SU-DHL-6 (cell line): ENCODE measurements around the gene ARMH2.

Source experiments
- H2AFZ ChIP-seq: fragments of 200-600 bp; sonication (generic); 2 replicates; pipeline ENCODE4 v1.6.1; 2014; ENCODE audit warnings: low read depth, mild to moderate bottlenecking, moderate library complexity, mixed read lengths, antibody characterized with exemption, low read length; ENCODE audit not compliant: severe bottlenecking
- H3F3A ChIP-seq: fragments of 200-600 bp; shearing (Covaris generic); 2 replicates; pipeline ENCODE4 v1.6.0; 2016; ENCODE audit warnings: antibody characterized with exemption, mild to moderate bottlenecking; ENCODE audit not compliant: insufficient read depth
- H3K27ac ChIP-seq: fragments of 200-600 bp; sonication (generic); 2 replicates; pipeline ENCODE4 v1.5.1; 2016; ENCODE audit warnings: low read depth, mild to moderate bottlenecking, low read length, moderate library complexity, mixed read lengths
- H3K27me3 ChIP-seq: fragments of 200-600 bp; sonication (generic), shearing (Covaris generic); 2 replicates; pipeline ENCODE4 v1.6.0; 2014; ENCODE audit warnings: mild to moderate bottlenecking, low read length
- H3K36me3 ChIP-seq: fragments of 200-600 bp; sonication (generic); 2 replicates; pipeline ENCODE4 v1.6.1; 2014; ENCODE audit warnings: mild to moderate bottlenecking, low read length, mixed read lengths
- H3K4me2 ChIP-seq: fragments of 300-600, 200-600 bp; shearing (Covaris generic), sonication (generic); 2 replicates; pipeline ENCODE4 v1.6.0; 2014; ENCODE audit warnings: low read length, low read depth, mild to moderate bottlenecking; ENCODE audit not compliant: poor library complexity, severe bottlenecking
- H3K4me3 ChIP-seq: fragments of 200-600 bp; sonication (generic); 2 replicates; pipeline ENCODE4 v1.5.1; 2014; ENCODE audit warnings: antibody characterized with exemption, low read length, mild to moderate bottlenecking, mixed read lengths; ENCODE audit not compliant: insufficient read depth, poor library complexity, severe bottlenecking
- H3K79me2 ChIP-seq: fragments of 200-600 bp; sonication (generic); 2 replicates; pipeline ENCODE4 v1.6.1; 2014; ENCODE audit warnings: mild to moderate bottlenecking, low read length, moderate library complexity; ENCODE audit not compliant: insufficient read depth
- H3K9ac ChIP-seq: fragments of 200-600 bp; sonication (generic); 2 replicates; pipeline ENCODE4 v1.7.0; 2014; ENCODE audit warnings: mild to moderate bottlenecking, low read length
- H3K9me2 ChIP-seq: fragments of 200-600 bp; sonication (generic); replicated peaks from 2 replicates; pipeline ENCODE4 v1.6.1; 2014; ENCODE audit warnings: low read length; ENCODE audit not compliant: insufficient read depth
- H3K9me3 ChIP-seq: fragments of 200-600 bp; sonication (generic); 2 replicates; pipeline ENCODE4 v1.6.1; 2014; ENCODE audit warnings: low read length, mixed read lengths; ENCODE audit not compliant: insufficient read depth
- H4K20me1 ChIP-seq: fragments of 200-600 bp; sonication (generic); 2 replicates; pipeline ENCODE4 v1.6.1; 2014; ENCODE audit warnings: low read depth, mild to moderate bottlenecking, antibody characterized with exemption, low read length, moderate library complexity, mixed read lengths
- EZH2phosphoT487 ChIP-seq: fragments of 200-600 bp; sonication (generic), shearing (Covaris generic); conservative IDR thresholded peaks from 2 replicates; pipeline ENCODE4 v1.6.1; 2018; ENCODE audit warnings: mild to moderate bottlenecking, antibody characterized with exemption, low read length, moderate library complexity, mixed read lengths
- TF ChIP-seq, protein P1 (sequence below): fragments of 200-600 bp; sonication (generic); IDR thresholded peaks from one replicate; pipeline ENCODE4 v1.5.1; 2017; ENCODE audit warnings: antibody characterized with exemption, mild to moderate bottlenecking, low read length, moderate library complexity; ENCODE audit not compliant: insufficient read depth, poor library complexity, severe bottlenecking

ARMH2 gene

GRCh38 chr6:24833711-24834386 is 35.1 kb upstream of the ARMH2 start:
- TF ChIP-seq, protein P1, sequence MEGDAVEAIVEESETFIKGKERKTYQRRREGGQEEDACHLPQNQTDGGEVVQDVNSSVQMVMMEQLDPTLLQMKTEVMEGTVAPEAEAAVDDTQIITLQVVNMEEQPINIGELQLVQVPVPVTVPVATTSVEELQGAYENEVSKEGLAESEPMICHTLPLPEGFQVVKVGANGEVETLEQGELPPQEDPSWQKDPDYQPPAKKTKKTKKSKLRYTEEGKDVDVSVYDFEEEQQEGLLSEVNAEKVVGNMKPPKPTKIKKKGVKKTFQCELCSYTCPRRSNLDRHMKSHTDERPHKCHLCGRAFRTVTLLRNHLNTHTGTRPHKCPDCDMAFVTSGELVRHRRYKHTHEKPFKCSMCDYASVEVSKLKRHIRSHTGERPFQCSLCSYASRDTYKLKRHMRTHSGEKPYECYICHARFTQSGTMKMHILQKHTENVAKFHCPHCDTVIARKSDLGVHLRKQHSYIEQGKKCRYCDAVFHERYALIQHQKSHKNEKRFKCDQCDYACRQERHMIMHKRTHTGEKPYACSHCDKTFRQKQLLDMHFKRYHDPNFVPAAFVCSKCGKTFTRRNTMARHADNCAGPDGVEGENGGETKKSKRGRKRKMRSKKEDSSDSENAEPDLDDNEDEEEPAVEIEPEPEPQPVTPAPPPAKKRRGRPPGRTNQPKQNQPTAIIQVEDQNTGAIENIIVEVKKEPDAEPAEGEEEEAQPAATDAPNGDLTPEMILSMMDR: no peak
- TF ChIP-seq EZH2phosphoT487: no peak
- Histone ChIP-seq H2AFZ (no peak overlapping the region), H3K9me3 (no peaks in the 10 kb centered on the region), H4K20me1 (no peaks in the 10 kb centered on the region), H3K9me2 (no peaks in the 10 kb centered on the region), H3K4me3 (no peak overlapping the region), H3F3A (peaks cover 11% of the 10 kb centered on the region), H3K27ac (no peak overlapping the region), H3K4me2 (no peak overlapping the region), H3K9ac (no peak overlapping the region), H3K27me3 (no peaks in the 10 kb centered on the region), H3K79me2 (no peaks in the 10 kb centered on the region), H3K36me3 (peaks cover 65% of the 10 kb centered on the region)

DNA sequence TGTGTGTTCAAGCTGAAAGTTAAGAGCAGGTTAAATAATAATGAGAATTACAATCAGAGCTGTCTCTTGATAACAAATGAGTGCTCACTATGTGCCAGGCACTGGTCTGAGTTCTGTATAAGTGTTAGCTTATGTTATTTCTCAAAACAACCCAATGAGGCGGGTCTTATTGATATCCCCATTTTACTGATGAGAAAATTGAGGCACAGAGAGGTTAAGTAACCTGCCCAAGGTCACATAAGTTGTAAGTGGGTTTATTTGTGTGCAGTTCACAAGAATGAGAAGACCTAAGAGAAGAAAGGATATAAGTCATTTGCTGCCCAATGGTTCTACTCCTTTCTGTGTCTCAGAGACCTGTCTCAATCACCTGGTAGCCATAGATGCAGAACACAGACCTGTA is 34.1 kb upstream of the ARMH2 start:
- Histone ChIP-seq H3K9ac (no peak overlapping the region), H3K27ac (no peak overlapping the region), H3K27me3 (no peaks in the 10 kb centered on the region), H3K4me2 (no peak overlapping the region), H2AFZ (no peak overlapping the region), H4K20me1 (no peaks in the 10 kb centered on the region), H3F3A (peaks cover 10% of the 10 kb centered on the region), H3K79me2 (no peaks in the 10 kb centered on the region), H3K9me3 (no peaks in the 10 kb centered on the region), H3K9me2 (no peaks in the 10 kb centered on the region), H3K36me3 (peaks cover 62% of the 10 kb centered on the region), H3K4me3 (no peak overlapping the region)
- TF ChIP-seq, protein P1: no peak
- no peak for TF ChIP-seq EZH2phosphoT487

- H4K20me1 ChIP-seq: no peaks in the 10 kb centered on the region
- no peak for TF ChIP-seq EZH2phosphoT487
- TF ChIP-seq, protein P1: no peak
- H3K9me2 ChIP-seq: no peaks in the 10 kb centered on the region
- no peaks in the 10 kb centered on the region for H3K27me3 ChIP-seq
- no peak overlapping the region for H3K4me2 ChIP-seq
- H2AFZ ChIP-seq: no peak overlapping the region
- no peaks in the 10 kb centered on the region for H3K79me2 ChIP-seq
- H3K27ac ChIP-seq: no peak overlapping the region
- H3K9me3 ChIP-seq: no peaks in the 10 kb centered on the region
- peaks cover 10% of the 10 kb centered on the region for H3F3A ChIP-seq
- H3K9ac ChIP-seq: no peak overlapping the region
- peaks cover 65% of the 10 kb centered on the region for H3K36me3 ChIP-seq
- no peak overlapping the region for H3K4me3 ChIP-seq
Observed at GRCh38 chr6:24831771-24832716, 33.3 kb upstream of the ARMH2 start.
